GM23338 (cell line): ENCODE results near the gene APBA1. TPM values are rescaled to one million over a fixed set of nuclear protein-coding genes. Genes with fewer than 3 reads are reported as not detected.

Experiments
- ATAC-seq: fragments of 200-7000 bp; cut with Tn5 transposase; 3 replicates; pipeline ENCODE4 v1.9.1; 2020
- DNase-seq: peaks from one replicate; pipeline ENCODE4 v3.0.0-alpha.2; 2015; ENCODE audit warnings: low spot score
- H2AFZ ChIP-seq: fragments of 200-600 bp; sonication (generic); 2 replicates; pipeline ENCODE4 v1.8.0; 2016; ENCODE audit warnings: antibody characterized with exemption, mild to moderate bottlenecking, moderate library complexity
- H3F3A ChIP-seq: fragments of 200-600 bp; sonication (generic); replicated peaks from 2 replicates; pipeline ENCODE4 v1.8.0; 2017; ENCODE audit warnings: antibody characterized with exemption, mixed run types, low read depth
- H3K27ac ChIP-seq: fragments of 200-600 bp; sonication (generic); 2 replicates; pipeline ENCODE4 v1.6.1; 2016; ENCODE audit warnings: low read depth
- H3K27me3 ChIP-seq: fragments of 200-600 bp; sonication (generic); 2 replicates; pipeline ENCODE4 v1.8.0; 2016; ENCODE audit warnings: mild to moderate bottlenecking, mixed run types, moderate library complexity; ENCODE audit not compliant: insufficient read depth
- H3K36me3 ChIP-seq: fragments of 200-600 bp; sonication (generic); 2 replicates; pipeline ENCODE4 v1.8.0; 2016; ENCODE audit warnings: mild to moderate bottlenecking; ENCODE audit not compliant: insufficient read depth
- H3K4me1 ChIP-seq: fragments of 200-600 bp; sonication (generic); 2 replicates; pipeline ENCODE4 v1.8.0; 2016; ENCODE audit warnings: mild to moderate bottlenecking, moderate library complexity; ENCODE audit not compliant: insufficient read depth
- H3K4me2 ChIP-seq: fragments of 200-600 bp; sonication (generic); 2 replicates; pipeline ENCODE4 v1.7.1; 2017; ENCODE audit warnings: mixed run types
- H3K4me3 ChIP-seq: fragments of 200-600 bp; sonication (generic); 2 replicates; pipeline ENCODE4 v1.6.1; 2016; ENCODE audit warnings: mixed run types
- H3K79me2 ChIP-seq: fragments of 200-600 bp; sonication (generic); replicated peaks from 2 replicates; pipeline ENCODE4 v1.8.0; 2017; ENCODE audit warnings: mild to moderate bottlenecking; ENCODE audit not compliant: insufficient read depth
- H3K9me2 ChIP-seq: fragments of 200-600 bp; sonication (generic); 2 replicates; pipeline ENCODE4 v1.8.0; 2017; ENCODE audit not compliant: insufficient read depth
- H4K20me1 ChIP-seq: fragments of 200-600 bp; sonication (generic); replicated peaks from 2 replicates; pipeline ENCODE4 v1.8.0; 2017; ENCODE audit warnings: mild to moderate bottlenecking; ENCODE audit not compliant: insufficient read depth
- H3K27ac Mint-ChIP-seq: 2 replicates; pipeline ENCODE4 v1.8.0; 2020; ENCODE audit warnings: inconsistent platforms, mild to moderate bottlenecking, moderate library complexity, mixed read lengths
- H3K27me3 Mint-ChIP-seq: 3 replicates; pipeline ENCODE4 v1.8.0; 2022; ENCODE audit warnings: low read depth, mild to moderate bottlenecking, moderate library complexity, mixed read lengths, inconsistent platforms; ENCODE audit not compliant: insufficient read depth, poor library complexity
- H3K36me3 Mint-ChIP-seq: 3 replicates; pipeline ENCODE4 v1.8.0; 2021; ENCODE audit warnings: low read depth, mild to moderate bottlenecking, inconsistent platforms, moderate library complexity, mixed read lengths
- H3K4me1 Mint-ChIP-seq: 3 replicates; pipeline ENCODE4 v1.8.0; 2020; ENCODE audit warnings: mild to moderate bottlenecking, inconsistent platforms, mixed read lengths
- H3K4me3 Mint-ChIP-seq: 3 replicates; pipeline ENCODE4 v1.8.0; 2021; ENCODE audit warnings: moderate library complexity, mild to moderate bottlenecking, inconsistent platforms, mixed read lengths
- H3K9me3 Mint-ChIP-seq: 3 replicates; pipeline ENCODE4 v1.8.0; 2020; ENCODE audit warnings: moderate library complexity, mild to moderate bottlenecking, inconsistent platforms, mixed read lengths
- CREB1 ChIP-seq: fragments of 250-450 bp; sonication (Bioruptor Pico); IDR thresholded peaks from 2 replicates; pipeline ENCODE4 v1.5.0; 2020; ENCODE audit warnings: low read depth, mild to moderate bottlenecking, moderate library complexity
- EZH2 ChIP-seq: fragments of 200-600 bp; sonication (generic); IDR thresholded peaks from one replicate; pipeline ENCODE4 v1.8.0; 2017; ENCODE audit warnings: antibody characterized with exemption, mild to moderate bottlenecking, low read depth; ENCODE audit not compliant: unreplicated experiment
- EZH2phosphoT487 ChIP-seq: fragments of 200-600 bp; sonication (generic); IDR thresholded peaks from one replicate; pipeline ENCODE4 v1.8.1; 2018; ENCODE audit warnings: antibody characterized with exemption; ENCODE audit not compliant: unreplicated experiment
- NANOG ChIP-seq: IDR thresholded peaks from 2 replicates; pipeline ENCODE4 v1.6.1; 2016; ENCODE audit warnings: antibody characterized with exemption, borderline replicate concordance
- POLR2AphosphoS5 ChIP-seq: IDR thresholded peaks from 2 replicates; pipeline ENCODE4 v1.6.1; 2016; ENCODE audit warnings: antibody characterized with exemption, low read depth
- STAT1 ChIP-seq: IDR thresholded peaks from one replicate; pipeline ENCODE4 v1.6.1; 2016; ENCODE audit warnings: antibody characterized with exemption; ENCODE audit not compliant: unreplicated experiment
- ZNF114 ChIP-seq: fragments of 250-450 bp; sonication (Bioruptor Pico); IDR thresholded peaks from 2 replicates; pipeline ENCODE4 v1.5.0; 2020; ENCODE audit warnings: mild to moderate bottlenecking, moderate library complexity
- ZNF331 ChIP-seq: fragments of 250-450 bp; sonication (Bioruptor Pico); IDR thresholded peaks from 2 replicates; pipeline ENCODE4 v1.5.0; 2020; ENCODE audit warnings: low read depth, mild to moderate bottlenecking, moderate library complexity
- polyA plus RNA-seq: library from polyadenylated mRNA; unstranded; fragments of >200 nt; fragmentation: Nextera tagmentation; extraction: Ambion mirVana; gene quantifications from 2 replicates; pipeline ENCODE4 v1.2.1, GENCODE V29; 2016
- total RNA-seq: library from RNA; depleted of rRNA; stranded (reverse); fragments of >200 nt; shearing (Covaris generic); gene quantifications from 2 replicates; pipeline ENCODE4 v1.2.3, GENCODE V29; 2014
- TF ChIP-seq, protein P1 (sequence below): IDR thresholded peaks from 2 replicates; pipeline ENCODE4 v1.6.1; 2016; ENCODE audit warnings: antibody characterized with exemption
- TF ChIP-seq, protein P2 (sequence below): fragments of 250-450 bp; sonication (Bioruptor Pico); IDR thresholded peaks from 2 replicates; pipeline ENCODE4 v1.5.0; 2020; ENCODE audit warnings: mild to moderate bottlenecking, moderate library complexity
- TF ChIP-seq, protein P3 (sequence below), 2 experiments: fragments of 200-600 bp in 1 of 2; sonication (generic) in 1 of 2; conservative IDR thresholded peaks; 2 replicates each; pipeline versions ENCODE4 v1.5.1 to v1.6.1; 2016 to 2017; ENCODE audit warnings: antibody characterized with exemption in 2 of 2, low read depth in 2 of 2, mild to moderate bottlenecking in 2 of 2, moderate library complexity in 1 of 2
- TF ChIP-seq, protein P4 (sequence below): IDR thresholded peaks from one replicate; pipeline ENCODE4 v1.6.1; 2018; ENCODE audit warnings: antibody characterized with exemption; ENCODE audit not compliant: unreplicated experiment

APBA1 gene
- total and polyA plus RNA-seq, 2 experiments from 2014 or later: 0.26 to 1.0 TPM

DNA sequence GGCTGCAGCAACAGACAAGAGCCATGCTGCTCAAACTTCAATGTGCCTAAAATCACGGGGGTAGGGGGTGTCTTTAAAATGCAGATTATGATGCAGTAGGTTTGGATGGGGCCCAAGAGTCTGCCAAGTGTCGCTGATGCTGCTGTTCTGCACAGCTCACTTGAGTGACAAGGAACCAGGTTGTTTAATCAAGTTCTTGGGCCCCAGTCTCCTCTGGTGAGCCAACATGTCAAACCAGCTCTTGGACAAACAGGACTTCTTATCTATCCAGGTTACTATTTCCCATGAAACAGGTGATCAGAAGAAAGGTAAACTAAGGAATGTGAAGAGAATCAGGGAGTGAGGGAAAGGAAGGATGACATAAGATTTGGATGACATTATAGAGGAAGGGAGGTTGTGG is 78.0 kb downstream of the APBA1 start (continued):
- TF ChIP-seq, protein P1, sequence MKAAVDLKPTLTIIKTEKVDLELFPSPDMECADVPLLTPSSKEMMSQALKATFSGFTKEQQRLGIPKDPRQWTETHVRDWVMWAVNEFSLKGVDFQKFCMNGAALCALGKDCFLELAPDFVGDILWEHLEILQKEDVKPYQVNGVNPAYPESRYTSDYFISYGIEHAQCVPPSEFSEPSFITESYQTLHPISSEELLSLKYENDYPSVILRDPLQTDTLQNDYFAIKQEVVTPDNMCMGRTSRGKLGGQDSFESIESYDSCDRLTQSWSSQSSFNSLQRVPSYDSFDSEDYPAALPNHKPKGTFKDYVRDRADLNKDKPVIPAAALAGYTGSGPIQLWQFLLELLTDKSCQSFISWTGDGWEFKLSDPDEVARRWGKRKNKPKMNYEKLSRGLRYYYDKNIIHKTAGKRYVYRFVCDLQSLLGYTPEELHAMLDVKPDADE: no peak

DNA sequence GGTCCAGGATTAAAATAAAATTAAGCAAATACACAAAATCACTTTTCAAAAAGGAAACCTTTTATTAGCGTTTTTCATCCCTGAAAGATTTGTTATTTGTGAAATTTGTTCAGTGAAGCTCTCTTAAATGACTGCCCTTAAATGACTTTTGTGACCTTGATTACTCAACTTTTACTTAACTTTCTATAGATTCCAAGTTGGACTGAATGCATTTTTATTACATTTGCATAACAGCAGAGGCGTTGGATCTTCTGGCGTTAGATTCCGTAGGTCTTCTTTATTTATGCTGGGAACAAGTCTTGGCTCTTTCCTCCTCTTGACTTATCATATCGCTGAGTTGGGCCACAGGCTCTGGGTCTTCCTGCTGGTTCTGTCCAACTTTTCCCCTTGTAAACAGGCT is 78.4 kb downstream of the APBA1 start:
- H3K36me3 Mint-ChIP-seq: no peaks in the 10 kb centered on the region
- H3K79me2 ChIP-seq: no peaks in the 10 kb centered on the region
- no peak for ATAC-seq
- H3K4me2 ChIP-seq: no peak overlapping the region; the same call in 1 of the 2 replicates
- no peak overlapping the region for H3K27ac Mint-ChIP-seq
- H3K9me3 Mint-ChIP-seq: no peaks in the 10 kb centered on the region
- H3K4me1 Mint-ChIP-seq: peaks cover 10% of the 10 kb centered on the region
- H3K27me3 ChIP-seq: no peaks in the 10 kb centered on the region
- no peak overlapping the region for H3K4me3 ChIP-seq
- DNase-seq: no peak
- H3K27ac ChIP-seq: no peak overlapping the region
- no peaks in the 10 kb centered on the region; the same call in 1 of the 2 replicates for H3K9me2 ChIP-seq
- no peaks in the 10 kb centered on the region for H3K36me3 ChIP-seq
- H4K20me1 ChIP-seq: no peaks in the 10 kb centered on the region; the same call in 1 of the 2 replicates
- TF ChIP-seq, protein P2, sequence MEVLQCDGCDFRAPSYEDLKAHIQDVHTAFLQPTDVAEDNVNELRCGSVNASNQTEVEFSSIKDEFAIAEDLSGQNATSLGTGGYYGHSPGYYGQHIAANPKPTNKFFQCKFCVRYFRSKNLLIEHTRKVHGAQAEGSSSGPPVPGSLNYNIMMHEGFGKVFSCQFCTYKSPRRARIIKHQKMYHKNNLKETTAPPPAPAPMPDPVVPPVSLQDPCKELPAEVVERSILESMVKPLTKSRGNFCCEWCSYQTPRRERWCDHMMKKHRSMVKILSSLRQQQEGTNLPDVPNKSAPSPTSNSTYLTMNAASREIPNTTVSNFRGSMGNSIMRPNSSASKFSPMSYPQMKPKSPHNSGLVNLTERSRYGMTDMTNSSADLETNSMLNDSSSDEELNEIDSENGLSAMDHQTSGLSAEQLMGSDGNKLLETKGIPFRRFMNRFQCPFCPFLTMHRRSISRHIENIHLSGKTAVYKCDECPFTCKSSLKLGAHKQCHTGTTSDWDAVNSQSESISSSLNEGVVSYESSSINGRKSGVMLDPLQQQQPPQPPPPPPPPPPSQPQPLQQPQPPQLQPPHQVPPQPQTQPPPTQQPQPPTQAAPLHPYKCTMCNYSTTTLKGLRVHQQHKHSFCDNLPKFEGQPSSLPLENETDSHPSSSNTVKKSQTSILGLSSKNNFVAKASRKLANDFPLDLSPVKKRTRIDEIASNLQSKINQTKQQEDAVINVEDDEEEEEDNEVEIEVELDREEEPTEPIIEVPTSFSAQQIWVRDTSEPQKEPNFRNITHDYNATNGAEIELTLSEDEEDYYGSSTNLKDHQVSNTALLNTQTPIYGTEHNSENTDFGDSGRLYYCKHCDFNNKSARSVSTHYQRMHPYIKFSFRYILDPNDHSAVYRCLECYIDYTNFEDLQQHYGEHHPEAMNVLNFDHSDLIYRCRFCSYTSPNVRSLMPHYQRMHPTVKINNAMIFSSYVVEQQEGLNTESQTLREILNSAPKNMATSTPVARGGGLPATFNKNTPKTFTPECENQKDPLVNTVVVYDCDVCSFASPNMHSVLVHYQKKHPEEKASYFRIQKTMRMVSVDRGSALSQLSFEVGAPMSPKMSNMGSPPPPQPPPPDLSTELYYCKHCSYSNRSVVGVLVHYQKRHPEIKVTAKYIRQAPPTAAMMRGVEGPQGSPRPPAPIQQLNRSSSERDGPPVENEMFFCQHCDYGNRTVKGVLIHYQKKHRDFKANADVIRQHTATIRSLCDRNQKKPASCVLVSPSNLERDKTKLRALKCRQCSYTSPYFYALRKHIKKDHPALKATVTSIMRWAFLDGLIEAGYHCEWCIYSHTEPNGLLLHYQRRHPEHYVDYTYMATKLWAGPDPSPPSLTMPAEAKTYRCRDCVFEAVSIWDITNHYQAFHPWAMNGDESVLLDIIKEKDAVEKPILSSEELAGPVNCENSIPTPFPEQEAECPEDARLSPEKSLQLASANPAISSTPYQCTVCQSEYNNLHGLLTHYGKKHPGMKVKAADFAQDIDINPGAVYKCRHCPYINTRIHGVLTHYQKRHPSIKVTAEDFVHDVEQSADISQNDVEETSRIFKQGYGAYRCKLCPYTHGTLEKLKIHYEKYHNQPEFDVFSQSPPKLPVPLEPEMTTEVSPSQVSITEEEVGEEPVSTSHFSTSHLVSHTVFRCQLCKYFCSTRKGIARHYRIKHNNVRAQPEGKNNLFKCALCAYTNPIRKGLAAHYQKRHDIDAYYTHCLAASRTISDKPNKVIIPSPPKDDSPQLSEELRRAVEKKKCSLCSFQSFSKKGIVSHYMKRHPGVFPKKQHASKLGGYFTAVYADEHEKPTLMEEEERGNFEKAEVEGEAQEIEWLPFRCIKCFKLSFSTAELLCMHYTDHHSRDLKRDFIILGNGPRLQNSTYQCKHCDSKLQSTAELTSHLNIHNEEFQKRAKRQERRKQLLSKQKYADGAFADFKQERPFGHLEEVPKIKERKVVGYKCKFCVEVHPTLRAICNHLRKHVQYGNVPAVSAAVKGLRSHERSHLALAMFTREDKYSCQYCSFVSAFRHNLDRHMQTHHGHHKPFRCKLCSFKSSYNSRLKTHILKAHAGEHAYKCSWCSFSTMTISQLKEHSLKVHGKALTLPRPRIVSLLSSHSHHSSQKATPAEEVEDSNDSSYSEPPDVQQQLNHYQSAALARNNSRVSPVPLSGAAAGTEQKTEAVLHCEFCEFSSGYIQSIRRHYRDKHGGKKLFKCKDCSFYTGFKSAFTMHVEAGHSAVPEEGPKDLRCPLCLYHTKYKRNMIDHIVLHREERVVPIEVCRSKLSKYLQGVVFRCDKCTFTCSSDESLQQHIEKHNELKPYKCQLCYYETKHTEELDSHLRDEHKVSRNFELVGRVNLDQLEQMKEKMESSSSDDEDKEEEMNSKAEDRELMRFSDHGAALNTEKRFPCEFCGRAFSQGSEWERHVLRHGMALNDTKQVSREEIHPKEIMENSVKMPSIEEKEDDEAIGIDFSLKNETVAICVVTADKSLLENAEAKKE (CRISPR knock-in tag): no peak
- TF ChIP-seq CREB1 (CRISPR knock-in tag) (no peak), EZH2phosphoT487 (no peak), STAT1 (no peak), EZH2 (no peak), POLR2AphosphoS5 (no peak), ZNF331 (CRISPR knock-in tag) (no peak), ZNF114 (CRISPR knock-in tag) (no peak), NANOG (no peak)
- TF ChIP-seq, protein P3, sequence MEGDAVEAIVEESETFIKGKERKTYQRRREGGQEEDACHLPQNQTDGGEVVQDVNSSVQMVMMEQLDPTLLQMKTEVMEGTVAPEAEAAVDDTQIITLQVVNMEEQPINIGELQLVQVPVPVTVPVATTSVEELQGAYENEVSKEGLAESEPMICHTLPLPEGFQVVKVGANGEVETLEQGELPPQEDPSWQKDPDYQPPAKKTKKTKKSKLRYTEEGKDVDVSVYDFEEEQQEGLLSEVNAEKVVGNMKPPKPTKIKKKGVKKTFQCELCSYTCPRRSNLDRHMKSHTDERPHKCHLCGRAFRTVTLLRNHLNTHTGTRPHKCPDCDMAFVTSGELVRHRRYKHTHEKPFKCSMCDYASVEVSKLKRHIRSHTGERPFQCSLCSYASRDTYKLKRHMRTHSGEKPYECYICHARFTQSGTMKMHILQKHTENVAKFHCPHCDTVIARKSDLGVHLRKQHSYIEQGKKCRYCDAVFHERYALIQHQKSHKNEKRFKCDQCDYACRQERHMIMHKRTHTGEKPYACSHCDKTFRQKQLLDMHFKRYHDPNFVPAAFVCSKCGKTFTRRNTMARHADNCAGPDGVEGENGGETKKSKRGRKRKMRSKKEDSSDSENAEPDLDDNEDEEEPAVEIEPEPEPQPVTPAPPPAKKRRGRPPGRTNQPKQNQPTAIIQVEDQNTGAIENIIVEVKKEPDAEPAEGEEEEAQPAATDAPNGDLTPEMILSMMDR (conservative IDR thresholded peaks at IDR 0.05; ENCODE audit: low read depth in 2 of 2): no peak
- TF ChIP-seq, protein P4, sequence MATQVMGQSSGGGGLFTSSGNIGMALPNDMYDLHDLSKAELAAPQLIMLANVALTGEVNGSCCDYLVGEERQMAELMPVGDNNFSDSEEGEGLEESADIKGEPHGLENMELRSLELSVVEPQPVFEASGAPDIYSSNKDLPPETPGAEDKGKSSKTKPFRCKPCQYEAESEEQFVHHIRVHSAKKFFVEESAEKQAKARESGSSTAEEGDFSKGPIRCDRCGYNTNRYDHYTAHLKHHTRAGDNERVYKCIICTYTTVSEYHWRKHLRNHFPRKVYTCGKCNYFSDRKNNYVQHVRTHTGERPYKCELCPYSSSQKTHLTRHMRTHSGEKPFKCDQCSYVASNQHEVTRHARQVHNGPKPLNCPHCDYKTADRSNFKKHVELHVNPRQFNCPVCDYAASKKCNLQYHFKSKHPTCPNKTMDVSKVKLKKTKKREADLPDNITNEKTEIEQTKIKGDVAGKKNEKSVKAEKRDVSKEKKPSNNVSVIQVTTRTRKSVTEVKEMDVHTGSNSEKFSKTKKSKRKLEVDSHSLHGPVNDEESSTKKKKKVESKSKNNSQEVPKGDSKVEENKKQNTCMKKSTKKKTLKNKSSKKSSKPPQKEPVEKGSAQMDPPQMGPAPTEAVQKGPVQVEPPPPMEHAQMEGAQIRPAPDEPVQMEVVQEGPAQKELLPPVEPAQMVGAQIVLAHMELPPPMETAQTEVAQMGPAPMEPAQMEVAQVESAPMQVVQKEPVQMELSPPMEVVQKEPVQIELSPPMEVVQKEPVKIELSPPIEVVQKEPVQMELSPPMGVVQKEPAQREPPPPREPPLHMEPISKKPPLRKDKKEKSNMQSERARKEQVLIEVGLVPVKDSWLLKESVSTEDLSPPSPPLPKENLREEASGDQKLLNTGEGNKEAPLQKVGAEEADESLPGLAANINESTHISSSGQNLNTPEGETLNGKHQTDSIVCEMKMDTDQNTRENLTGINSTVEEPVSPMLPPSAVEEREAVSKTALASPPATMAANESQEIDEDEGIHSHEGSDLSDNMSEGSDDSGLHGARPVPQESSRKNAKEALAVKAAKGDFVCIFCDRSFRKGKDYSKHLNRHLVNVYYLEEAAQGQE: no peak
- TF ChIP-seq, protein P1: no peak
- H3K4me1 ChIP-seq: peaks cover 8% of the 10 kb centered on the region
- H2AFZ ChIP-seq: no peak overlapping the region
- no peaks in the 10 kb centered on the region for H3F3A ChIP-seq
- peaks cover 2% of the 10 kb centered on the region for H3K27me3 Mint-ChIP-seq
- no peak overlapping the region for H3K4me3 Mint-ChIP-seq
